ENCODE results near the gene CAMK2G. TPM values are rescaled to one million over a fixed set of nuclear protein-coding genes. Genes with fewer than 3 reads are reported as not detected.

CAMK2G gene
- total RNA-seq, 6 experiments from 2014 or later, result 8.3 to 10.7 (median 9.4) TPM

- no peaks in the 10 kb centered on the region for H3K9me3 ChIP-seq
- no peak overlapping the region for H3K27ac ChIP-seq
- intact Hi-C loops (cut with DNase I), result no loop called here
- 95% methylated on average over 3 of the region's 5 CpGs for WGBS (ENCODE audit: insufficient coverage, low coverage, low lambda C conversion rate, missing lambda C conversion rate)
- H3K4me1 ChIP-seq, result peaks cover 0 to 29% (median 14%) of the 10 kb centered on the region in 4 donors
- no peak overlapping the region for H3K4me3 ChIP-seq
- ATAC-seq (peak in 1 of 4 donors; percentile 15), DNase-seq (no peak)
- TF ChIP-seq POLR2A (IDR thresholded peaks at IDR 0.05), result no peak
- no peak for TF ChIP-seq CTCF (IDR thresholded peaks at IDR 0.05)
- peaks cover 0 to 22% (median 12%) of the 10 kb centered on the region in 4 donors for H3K36me3 ChIP-seq
- no peaks in the 10 kb centered on the region for H3K27me3 ChIP-seq
These were observed 31.1 kb downstream of the CAMK2G start for GRCh38 chr10:73843261-73843660.

GRCh38 chr10:73842349-73842748 is 32.0 kb downstream of the CAMK2G start:
- intact Hi-C loops (cut with DNase I), result no loop called here
- peak; percentile 37 to 77 (median 54) for ATAC-seq
- WGBS (ENCODE audit: insufficient coverage, low coverage, low lambda C conversion rate, missing lambda C conversion rate), result 28% methylated on average over 4 of the region's 11 CpGs
- no peaks in the 10 kb centered on the region for H3K9me3 ChIP-seq
- H3K4me3 ChIP-seq, result no peak overlapping the region
- peaks cover 0 to 29% (median 14%) of the 10 kb centered on the region in 4 donors for H3K4me1 ChIP-seq
- TF ChIP-seq POLR2A (IDR thresholded peaks at IDR 0.05) (no peak), CTCF (IDR thresholded peaks at IDR 0.05) (no peak)
- H3K36me3 ChIP-seq, result peaks cover 0 to 13% (median 7%) of the 10 kb centered on the region in 4 donors
- H3K27ac ChIP-seq, result peak overlapping the region in 1 of 3 donors; percentile 16
- DNase-seq, result peak in 1 of 3 donors; percentile 79
- no peaks in the 10 kb centered on the region for H3K27me3 ChIP-seq

GRCh38 chr10:73841526-73842285 is 32.6 kb downstream of the CAMK2G start:
- H3K27me3 ChIP-seq, result no peaks in the 10 kb centered on the region
- DNase-seq, result no peak
- WGBS (ENCODE audit: insufficient coverage, low coverage, low lambda C conversion rate, missing lambda C conversion rate), result 91% methylated on average over 2 of the region's 9 CpGs
- no peaks in the 10 kb centered on the region for H3K9me3 ChIP-seq
- intact Hi-C loops (cut with DNase I), result no loop called here
- peaks cover 0 to 36% (median 14%) of the 10 kb centered on the region in 4 donors for H3K4me1 ChIP-seq
- no peak for ATAC-seq
- H3K27ac ChIP-seq, result peak overlapping the region in 1 of 3 donors; percentile 16
- no peak overlapping the region for H3K4me3 ChIP-seq
- TF ChIP-seq POLR2A (IDR thresholded peaks at IDR 0.05) (no peak), CTCF (IDR thresholded peaks at IDR 0.05) (no peak)
- H3K36me3 ChIP-seq, result peaks cover 0 to 7% (median 4%) of the 10 kb centered on the region in 4 donors

GRCh38 chr10:73841061-73841421 is 33.3 kb downstream of the CAMK2G start:
- intact Hi-C loops (cut with DNase I), result no loop called here
- ATAC-seq (no peak), DNase-seq (no peak)
- H3K4me1 ChIP-seq, result peaks cover 0 to 43% (median 14%) of the 10 kb centered on the region in 4 donors
- H3K27ac ChIP-seq, result peak overlapping the region in 1 of 3 donors; percentile 52
- no peaks in the 10 kb centered on the region for H3K9me3 ChIP-seq
- no peak overlapping the region for H3K4me3 ChIP-seq
- H3K36me3 ChIP-seq, result peaks cover 0 to 3% (median 2%) of the 10 kb centered on the region in 4 donors
- TF ChIP-seq POLR2A (IDR thresholded peaks at IDR 0.05), result no peak
- TF ChIP-seq CTCF (IDR thresholded peaks at IDR 0.05), result no peak
- no peaks in the 10 kb centered on the region for H3K27me3 ChIP-seq
- WGBS (ENCODE audit: insufficient coverage, low coverage, low lambda C conversion rate, missing lambda C conversion rate), result 77% methylated on average over 4 of the region's 9 CpGs

All from right lobe of liver (tissue), 6 donors.